Erythroblast (primary cell): Measurements from ENCODE around the gene PIAS1.

Experiments
- GATA1 ChIP-seq: IDR thresholded peaks from 2 replicates; pipeline ENCODE4 v1.6.1; 2011; ENCODE audit warnings: low read depth, mild to moderate bottlenecking, control low read depth, low read length, moderate library complexity
- POLR2A ChIP-seq: IDR thresholded peaks from 2 replicates; pipeline ENCODE4 v1.6.1; 2011; ENCODE audit warnings: mild to moderate bottlenecking, low read length

DNA sequence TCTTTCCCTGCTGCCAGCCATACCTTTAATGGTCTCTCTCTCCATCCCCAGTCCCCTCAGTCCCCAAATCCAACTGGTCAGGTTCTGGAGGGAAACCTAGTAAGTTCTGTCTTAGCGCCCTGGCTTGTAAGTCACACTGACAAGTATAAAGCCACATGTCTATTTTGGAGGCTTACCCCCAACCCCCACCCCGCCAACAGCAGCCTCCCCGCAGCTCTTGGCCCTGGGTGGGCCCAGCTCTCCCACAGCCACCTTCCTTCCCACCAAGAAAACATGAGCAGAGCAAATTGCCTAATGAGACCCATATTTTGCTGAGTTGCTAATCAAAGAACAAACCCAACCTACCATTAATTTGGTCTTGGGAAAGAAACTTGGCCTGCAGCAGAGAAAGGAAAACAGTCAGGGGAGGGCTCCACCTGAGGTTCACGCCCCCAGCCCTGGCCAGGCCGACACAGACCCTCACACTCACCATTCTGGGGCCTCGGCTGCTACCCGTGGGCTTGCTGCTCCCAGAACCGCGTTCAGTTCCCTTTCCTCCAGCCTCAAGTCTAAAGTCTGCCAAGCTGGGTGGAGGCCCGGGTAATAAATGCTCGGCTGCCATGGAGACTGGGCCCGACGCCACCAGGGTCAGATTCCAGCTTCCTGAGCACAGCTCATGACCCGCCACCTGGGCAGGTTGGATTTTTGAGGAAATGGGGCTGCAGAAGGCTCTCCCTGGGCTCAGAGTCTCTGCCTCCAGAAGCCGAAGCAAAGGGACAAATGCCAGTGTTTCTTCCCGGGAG, 150.9 kb downstream of the PIAS1 start, which contains the start of gene CALML4:
- TF ChIP-seq POLR2A (no peak), GATA1 (no peak)
